HG03175 (cell line): Measurements from ENCODE around the gene GNG4.
"Not testable (repeated sequence)": the region's sequence is repeated elsewhere in the genome, so short reads cannot be mapped to it uniquely, and the experiment has no call there.

ENCODE experiments used
- ATAC-seq: cut with Tn5 transposase; IDR thresholded peaks from one replicate; pipeline ENCODE4 v1.9.1; 2021; ENCODE audit warnings: mild to moderate bottlenecking, moderate library complexity; ENCODE audit not compliant: unreplicated experiment

GNG4 gene

DNA sequence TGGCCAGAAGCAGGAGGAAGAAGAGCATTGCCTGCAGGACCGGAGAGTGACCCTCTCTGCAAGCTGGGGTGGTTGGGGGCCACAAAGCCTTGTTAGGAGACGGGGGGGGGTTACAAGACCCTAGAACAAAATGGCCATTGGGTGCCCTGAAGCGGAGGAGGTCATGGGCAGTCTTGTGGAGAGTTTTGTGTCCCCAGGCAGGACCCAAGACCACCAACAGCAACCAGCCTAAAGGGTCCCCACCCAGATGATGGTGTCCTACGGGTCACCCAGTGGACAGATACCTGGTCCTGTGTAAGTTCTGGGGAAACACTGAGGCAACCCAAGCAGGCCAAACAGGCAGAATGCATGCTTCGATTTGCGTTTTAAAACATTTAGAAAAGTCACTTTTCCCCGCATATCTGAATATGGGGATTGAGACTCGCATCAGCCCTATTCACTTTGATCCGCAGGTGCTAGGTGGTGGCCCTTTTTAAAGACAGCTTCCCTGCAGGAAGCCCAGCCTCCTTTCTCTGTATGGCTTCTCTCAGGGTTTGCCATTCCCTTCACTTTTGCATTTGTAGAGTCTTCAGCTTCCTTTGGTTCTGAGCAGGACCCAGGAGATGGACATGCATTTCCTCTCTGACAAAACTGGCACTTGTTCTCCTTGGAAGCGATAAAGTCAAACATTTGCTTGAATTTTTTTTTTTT, 21.1 kb downstream of the GNG4 start:
- ATAC-seq, result no peak

DNA sequence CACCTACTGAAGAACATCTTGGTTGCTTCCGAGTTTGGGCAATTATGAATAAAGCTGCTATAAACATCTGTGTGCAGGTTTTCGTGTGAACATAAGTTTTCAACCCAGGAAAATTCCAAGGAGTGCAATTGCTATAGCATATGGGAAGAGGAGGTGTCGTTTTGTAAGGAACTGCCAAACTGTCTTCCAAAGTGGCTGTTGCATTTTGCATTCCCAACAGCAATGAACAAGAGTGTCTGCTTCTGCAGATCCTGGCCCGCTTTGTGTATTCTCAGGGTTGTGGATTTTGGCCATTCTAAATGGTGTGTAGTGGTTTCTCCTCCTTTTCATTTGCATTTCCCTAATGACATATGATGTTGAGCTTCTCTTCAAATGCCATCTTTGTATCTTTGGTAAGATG, 23.8 kb downstream of the GNG4 start:
- ATAC-seq, result no peak

GRCh38 chr1:235625340-235625739, 24.2 kb downstream of the GNG4 start:
- ATAC-seq, result no peak

GRCh38 chr1:235624721-235625333, 24.8 kb downstream of the GNG4 start:
- ATAC-seq, result no peak

- ATAC-seq, result no peak
These were observed 26.4 kb downstream of the GNG4 start for GRCh38 chr1:235622936-235623779.

GRCh38 chr1:235619149-235619548, 30.4 kb downstream of the GNG4 start:
- not testable (repeated sequence) for ATAC-seq

DNA sequence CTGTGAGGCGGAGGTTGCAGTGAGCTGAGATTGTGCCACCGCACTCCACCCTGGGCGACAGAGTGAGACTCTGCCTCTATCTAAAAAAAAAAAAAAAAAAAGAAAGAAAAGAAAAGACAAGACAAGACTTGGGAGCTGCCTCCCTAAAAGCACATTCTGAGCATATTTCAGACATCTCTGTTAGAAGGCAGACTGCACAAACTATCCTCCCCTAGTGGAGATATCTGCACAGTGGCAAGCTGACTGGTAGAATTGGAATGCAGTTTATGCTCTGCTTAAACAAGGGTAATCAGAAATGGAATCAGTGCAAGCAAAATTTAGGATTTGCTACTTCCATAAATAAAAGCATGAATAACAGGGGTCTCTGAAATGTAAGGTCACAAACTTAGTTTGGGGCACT, 31.8 kb downstream of the GNG4 start:
- no peak for ATAC-seq

DNA sequence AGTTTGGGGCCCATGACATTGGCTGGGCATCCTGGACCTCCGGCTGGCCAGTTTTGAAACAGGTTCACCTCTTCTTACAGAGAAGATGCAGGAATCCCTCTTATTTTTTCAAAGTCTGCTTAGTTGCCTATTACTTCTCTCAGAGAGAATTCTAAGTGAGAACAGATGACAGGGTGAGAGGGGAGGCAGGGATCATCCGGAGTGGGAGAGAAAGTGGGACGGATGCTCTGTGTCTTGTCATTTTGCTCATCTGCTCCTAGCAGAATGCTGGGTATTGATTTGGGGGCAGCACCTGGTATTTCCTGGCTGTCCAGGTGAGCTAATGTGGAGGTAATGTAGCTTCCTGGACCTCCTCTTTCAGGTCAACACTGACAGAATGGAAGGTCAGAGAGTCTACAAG, 32.4 kb downstream of the GNG4 start:
- no peak for ATAC-seq

- no peak for ATAC-seq
These were observed 35.1 kb downstream of the GNG4 start for GRCh38 chr1:235614442-235614954.

- ATAC-seq, result no peak
These were observed 36.0 kb downstream of the GNG4 start for GRCh38 chr1:235613602-235614001.

GRCh38 chr1:235612761-235613160, 36.8 kb downstream of the GNG4 start:
- no peak for ATAC-seq

GRCh38 chr1:235610157-235610556, 39.4 kb downstream of the GNG4 start:
- no peak for ATAC-seq

DNA sequence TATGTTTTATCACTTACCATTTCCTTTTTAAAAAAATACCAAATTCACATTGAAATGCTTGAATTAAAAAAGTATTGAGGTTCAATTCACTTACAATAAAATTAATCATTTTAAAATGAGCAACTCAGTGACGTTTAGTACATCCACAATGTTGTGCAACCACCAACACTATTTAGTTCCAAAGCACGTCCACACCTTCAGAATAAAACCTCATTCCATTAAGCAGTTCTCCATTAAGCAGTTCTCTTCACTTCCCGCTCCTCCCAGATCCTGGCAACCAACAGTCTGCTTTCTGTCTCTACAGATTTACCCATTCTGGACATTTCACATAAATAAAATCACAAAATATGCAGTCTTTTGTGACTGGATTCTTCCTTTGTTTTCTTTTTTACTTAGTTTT, 41.3 kb downstream of the GNG4 start:
- ATAC-seq, result no peak

DNA sequence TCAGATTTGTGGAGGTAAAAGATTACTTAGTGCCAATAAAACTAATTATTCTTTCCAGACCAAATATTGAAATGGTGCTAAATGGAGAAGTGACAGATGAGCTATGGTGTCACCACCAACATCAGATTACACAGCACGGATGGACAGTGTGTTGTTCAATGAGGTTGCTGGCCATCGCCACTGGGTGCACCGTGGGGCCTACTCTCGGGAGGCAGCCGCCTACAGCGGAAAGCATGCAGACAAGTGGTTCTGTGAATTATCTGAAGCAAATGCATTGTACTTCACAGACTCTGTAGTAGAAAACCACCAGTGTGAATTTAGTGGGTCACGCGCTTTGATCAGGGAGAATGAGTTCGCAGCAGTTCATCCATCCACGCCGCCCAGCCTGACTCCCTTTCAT, 42.3 kb downstream of the GNG4 start:
- no peak for ATAC-seq

- no peak for ATAC-seq
These were observed 48.5 kb downstream of the GNG4 start for GRCh38 chr1:235601104-235601503.

- no peak for ATAC-seq
These were observed 50.0 kb downstream of the GNG4 start for GRCh38 chr1:235599536-235599935.

GRCh38 chr1:235597867-235598553, 51.6 kb downstream of the GNG4 start:
- ATAC-seq, result no peak

DNA sequence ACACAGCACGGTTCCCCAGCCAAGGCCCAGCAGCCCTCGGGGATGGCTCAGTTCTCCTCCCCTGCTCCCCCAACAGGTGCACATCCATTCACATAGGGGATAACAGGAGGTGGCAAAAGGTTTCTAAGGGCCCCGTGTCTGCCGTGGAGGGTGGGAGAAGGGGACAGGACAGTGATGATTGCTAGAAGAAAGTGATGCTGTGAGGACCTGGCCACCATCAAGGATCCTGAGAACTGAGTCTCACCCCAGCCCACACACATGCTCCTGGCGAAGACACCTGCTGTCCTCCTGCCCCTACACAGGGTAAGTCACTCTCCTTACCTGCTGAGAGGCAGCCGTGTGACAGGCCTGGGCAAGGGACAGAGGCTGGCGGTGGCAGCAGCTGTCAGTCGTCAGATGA, 54.5 kb downstream of the GNG4 start:
- no peak for ATAC-seq

GRCh38 chr1:235594281-235594895, 55.2 kb downstream of the GNG4 start:
- ATAC-seq, result not testable (repeated sequence)

GRCh38 chr1:235588916-235589515, 60.6 kb downstream of the GNG4 start:
- ATAC-seq, result no peak
